AG04449 (cell line): Measurements from ENCODE around the gene LGI1.

Experiments
- CTCF ChIA-PET: fragments of 350-600 bp; formaldehyde crosslinking; extraction: SDS; loops from one replicate; lab custom pipeline; 2021; ENCODE audit warnings: antibody characterized with exemption; lab: Yijun Ruan, JAX
- POLR2A ChIA-PET: fragments of 400-600, 350-600 bp; formaldehyde crosslinking; extraction: SDS; loops from one replicate; lab custom pipeline; 2020; ENCODE audit warnings: antibody characterized with exemption, inconsistent platforms; lab: Yijun Ruan, JAX
- DNase-seq: peaks from one replicate; pipeline ENCODE4 v3.0.0-alpha.2; 2010; ENCODE audit warnings: low read depth, low spot score
- H3K4me3 ChIP-seq: 2 replicates; pipeline ENCODE4 v1.5.1; 2011; ENCODE audit warnings: low read depth, mild to moderate bottlenecking, control low read depth, low read length
- TF ChIP-seq, protein P1 (sequence below): IDR thresholded peaks from one replicate; pipeline ENCODE4 v1.5.1; 2011; ENCODE audit warnings: mild to moderate bottlenecking, moderate library complexity, low read length, control low read depth, inconsistent platforms; ENCODE audit not compliant: insufficient read depth; ENCODE audit errors: missing control alignments

The LGI1 gene

GRCh38 chr10:93757801-93758507 is at the start of gene LGI1:
LGI1 (plus strand) TSS chr10:93757936; CDS start chr10:93758145, 209 bp downstream.
- H3K4me3 ChIP-seq = peak within 1 kb of the TSS; percentile 4
- ChIA-PET CTCF (interaction anchor here (1.1 to 1.7 kb wide), 3 partner anchors 9 to 55 kb away, joined by 3 to 5 read pairs (median 3); no protein-coding TSS in a partner anchor), POLR2A (no interaction called here)
- TF ChIP-seq, protein P1, sequence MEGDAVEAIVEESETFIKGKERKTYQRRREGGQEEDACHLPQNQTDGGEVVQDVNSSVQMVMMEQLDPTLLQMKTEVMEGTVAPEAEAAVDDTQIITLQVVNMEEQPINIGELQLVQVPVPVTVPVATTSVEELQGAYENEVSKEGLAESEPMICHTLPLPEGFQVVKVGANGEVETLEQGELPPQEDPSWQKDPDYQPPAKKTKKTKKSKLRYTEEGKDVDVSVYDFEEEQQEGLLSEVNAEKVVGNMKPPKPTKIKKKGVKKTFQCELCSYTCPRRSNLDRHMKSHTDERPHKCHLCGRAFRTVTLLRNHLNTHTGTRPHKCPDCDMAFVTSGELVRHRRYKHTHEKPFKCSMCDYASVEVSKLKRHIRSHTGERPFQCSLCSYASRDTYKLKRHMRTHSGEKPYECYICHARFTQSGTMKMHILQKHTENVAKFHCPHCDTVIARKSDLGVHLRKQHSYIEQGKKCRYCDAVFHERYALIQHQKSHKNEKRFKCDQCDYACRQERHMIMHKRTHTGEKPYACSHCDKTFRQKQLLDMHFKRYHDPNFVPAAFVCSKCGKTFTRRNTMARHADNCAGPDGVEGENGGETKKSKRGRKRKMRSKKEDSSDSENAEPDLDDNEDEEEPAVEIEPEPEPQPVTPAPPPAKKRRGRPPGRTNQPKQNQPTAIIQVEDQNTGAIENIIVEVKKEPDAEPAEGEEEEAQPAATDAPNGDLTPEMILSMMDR = no peak
- no peak for DNase-seq

- ChIA-PET POLR2A (no interaction called here), CTCF (no interaction called here)
- no peak overlapping the region for H3K4me3 ChIP-seq
- no peak for DNase-seq
- TF ChIP-seq, protein P1 = no peak
These were observed 47.3 kb upstream of the LGI1 start for GRCh38 chr10:93710333-93710909.

DNA sequence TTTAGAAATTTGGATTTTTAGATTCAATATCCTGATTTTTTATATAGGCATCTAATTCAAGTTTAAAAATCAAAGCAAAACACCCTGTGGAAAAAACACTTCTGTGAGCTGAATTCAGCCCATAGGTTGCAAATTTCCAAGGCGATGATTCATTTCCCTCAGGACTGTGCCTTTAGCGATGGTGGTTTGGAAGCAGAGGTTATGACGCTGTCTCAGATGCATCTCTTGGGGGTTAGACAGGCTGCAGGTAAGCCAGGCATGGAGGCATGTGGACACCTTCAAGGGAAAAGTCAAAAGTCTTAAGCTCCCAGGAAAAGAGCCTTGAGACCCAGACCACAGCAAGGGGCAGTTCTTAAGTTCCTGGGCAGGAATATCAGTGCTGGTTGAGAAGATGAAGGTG is 45.8 kb upstream of the LGI1 start:
- no peak overlapping the region for H3K4me3 ChIP-seq
- ChIA-PET CTCF (interaction anchor here (1.6 kb wide), 1 partner anchor 104 kb away, joined by 5 read pairs; no protein-coding TSS in a partner anchor), POLR2A (no interaction called here)
- TF ChIP-seq, protein P1 = no peak
- no peak for DNase-seq

DNA sequence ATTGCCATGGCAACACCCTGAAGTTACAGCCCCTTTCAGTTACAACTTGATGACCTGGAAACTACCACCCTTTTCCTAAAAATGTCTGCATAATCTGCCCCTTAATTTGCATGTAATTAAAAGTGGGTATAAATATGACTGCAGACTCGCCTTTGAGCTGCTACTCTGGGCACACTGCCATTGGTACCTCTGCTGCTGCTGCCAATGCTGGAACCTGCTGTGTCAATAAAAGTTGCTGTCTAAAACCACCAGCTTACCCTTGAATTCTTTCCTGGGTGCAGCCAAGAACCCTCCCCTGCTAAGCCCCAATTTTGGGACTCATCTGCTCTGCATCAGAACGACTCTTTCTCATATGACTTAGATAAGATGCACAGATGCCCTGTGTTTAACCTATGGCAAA is 45.1 kb upstream of the LGI1 start:
- ChIA-PET POLR2A (no interaction called here), CTCF (interaction anchor here (1.6 kb wide), 1 partner anchor 103 kb away, joined by 5 read pairs; no protein-coding TSS in a partner anchor)
- TF ChIP-seq, protein P1 = no peak
- H3K4me3 ChIP-seq = no peak overlapping the region
- no peak for DNase-seq

- POLR2A ChIA-PET = no interaction called here
- DNase-seq = no peak
- H3K4me3 ChIP-seq = no peak overlapping the region
- CTCF ChIA-PET = no interaction called here
- TF ChIP-seq, protein P1 = no peak
These were observed 42.4 kb upstream of the LGI1 start for GRCh38 chr10:93715345-93715744.

DNA sequence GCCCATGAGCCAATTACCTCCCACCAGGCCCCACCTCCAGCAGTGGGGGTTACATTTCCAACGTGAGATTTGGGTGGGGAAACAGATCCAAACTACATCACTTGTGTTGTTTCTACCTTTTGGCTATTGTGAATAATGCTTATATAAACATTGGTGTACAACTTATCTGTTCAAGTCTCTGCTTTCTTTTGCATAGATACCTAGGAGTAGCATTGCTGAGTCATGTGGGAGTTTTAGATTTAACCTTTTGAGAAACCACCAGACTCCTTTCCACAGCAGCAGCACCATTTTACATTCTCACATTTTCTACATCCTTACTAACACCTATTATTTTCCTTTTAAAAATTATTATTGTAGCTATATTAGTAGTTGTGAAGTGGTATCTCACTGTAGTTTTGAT is 41.0 kb upstream of the LGI1 start:
- DNase-seq = no peak
- ChIA-PET CTCF (no interaction called here), POLR2A (no interaction called here)
- TF ChIP-seq, protein P1 = no peak
- no peak overlapping the region for H3K4me3 ChIP-seq
